Bronchial epithelial cell (primary cell): ENCODE results near the gene CLSTN2. TPM values are rescaled to one million over a fixed set of nuclear protein-coding genes. Genes with fewer than 3 reads are reported as not detected.

Experiments
- DNase-seq: peaks from one replicate; pipeline ENCODE4 v3.0.0-alpha.2; 2010; ENCODE audit warnings: low read depth
- FAIRE-seq: peaks from 2 replicates; lab custom pipeline; 2011; peaks lifted over from hg19 to GRCh38; lab: Jason Lieb, UNC
- H3K27me3 ChIP-seq: 2 replicates; pipeline ENCODE4 v1.5.1; 2011; ENCODE audit warnings: low read length; ENCODE audit not compliant: control insufficient read depth, insufficient read depth
- H3K36me3 ChIP-seq: 2 replicates; pipeline ENCODE4 v1.5.1; 2011; ENCODE audit warnings: low read length; ENCODE audit not compliant: control insufficient read depth, insufficient read depth
- H3K4me3 ChIP-seq: 2 replicates; pipeline ENCODE4 v1.5.1; 2011; ENCODE audit warnings: mild to moderate bottlenecking, low read depth, low read length, control low read depth
- total RNA-seq: library from RNA; depleted of rRNA; stranded (reverse); fragments of >200 nt; gene quantifications from 2 replicates; pipeline ENCODE4 v1.2.1, GENCODE V29; 2014
- TF ChIP-seq, protein P1 (sequence below): IDR thresholded peaks from 2 replicates; pipeline ENCODE4 v1.5.1; 2011; ENCODE audit warnings: mild to moderate bottlenecking, moderate library complexity, low read length, control low read depth, inconsistent platforms; ENCODE audit not compliant: insufficient read depth, severe bottlenecking

The CLSTN2 gene
- total RNA-seq, 1 donor from 2014 or later, result 0.26 TPM

DNA sequence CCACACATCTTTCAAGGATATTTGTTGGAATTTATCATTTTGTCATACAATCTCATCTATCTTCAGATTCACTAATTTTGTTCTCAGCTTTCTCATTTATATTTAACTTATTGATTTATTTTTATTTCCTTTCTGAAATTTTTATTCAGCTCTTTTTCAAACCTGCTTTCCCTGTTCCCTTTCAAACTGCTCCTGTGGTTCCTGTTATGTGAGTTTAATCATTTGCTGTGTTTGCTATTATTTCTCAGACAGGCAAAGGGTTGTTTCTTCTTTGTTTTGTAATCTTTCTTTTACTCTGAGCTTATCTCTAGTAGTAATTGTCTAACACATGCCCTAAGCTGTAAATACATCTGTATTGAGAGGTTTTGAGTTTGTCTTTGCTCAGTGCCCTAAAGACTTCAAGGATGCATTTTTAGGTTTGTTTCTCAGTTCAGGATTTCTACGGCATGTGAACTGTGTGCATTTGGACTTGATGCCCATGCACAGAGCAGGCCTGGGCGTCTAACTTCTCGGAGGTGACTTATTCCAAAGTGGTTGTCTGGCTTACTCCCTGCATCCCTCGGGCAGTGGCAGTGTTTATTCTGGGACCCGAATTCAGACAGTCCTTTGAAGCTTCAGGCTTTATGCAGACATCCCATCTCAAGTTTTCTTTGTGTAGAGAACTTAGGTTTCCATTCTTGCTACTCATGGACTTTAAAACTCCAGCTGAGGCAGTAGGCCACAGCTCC lies 587.8 kb downstream of the CLSTN2 start:
- Histone ChIP-seq H3K4me3 (no peak overlapping the region), H3K36me3 (no peaks in the 10 kb centered on the region), H3K27me3 (no peaks in the 10 kb centered on the region)
- TF ChIP-seq, protein P1, sequence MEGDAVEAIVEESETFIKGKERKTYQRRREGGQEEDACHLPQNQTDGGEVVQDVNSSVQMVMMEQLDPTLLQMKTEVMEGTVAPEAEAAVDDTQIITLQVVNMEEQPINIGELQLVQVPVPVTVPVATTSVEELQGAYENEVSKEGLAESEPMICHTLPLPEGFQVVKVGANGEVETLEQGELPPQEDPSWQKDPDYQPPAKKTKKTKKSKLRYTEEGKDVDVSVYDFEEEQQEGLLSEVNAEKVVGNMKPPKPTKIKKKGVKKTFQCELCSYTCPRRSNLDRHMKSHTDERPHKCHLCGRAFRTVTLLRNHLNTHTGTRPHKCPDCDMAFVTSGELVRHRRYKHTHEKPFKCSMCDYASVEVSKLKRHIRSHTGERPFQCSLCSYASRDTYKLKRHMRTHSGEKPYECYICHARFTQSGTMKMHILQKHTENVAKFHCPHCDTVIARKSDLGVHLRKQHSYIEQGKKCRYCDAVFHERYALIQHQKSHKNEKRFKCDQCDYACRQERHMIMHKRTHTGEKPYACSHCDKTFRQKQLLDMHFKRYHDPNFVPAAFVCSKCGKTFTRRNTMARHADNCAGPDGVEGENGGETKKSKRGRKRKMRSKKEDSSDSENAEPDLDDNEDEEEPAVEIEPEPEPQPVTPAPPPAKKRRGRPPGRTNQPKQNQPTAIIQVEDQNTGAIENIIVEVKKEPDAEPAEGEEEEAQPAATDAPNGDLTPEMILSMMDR, result no peak
- no peak for DNase-seq
- no peak for FAIRE-seq

DNA sequence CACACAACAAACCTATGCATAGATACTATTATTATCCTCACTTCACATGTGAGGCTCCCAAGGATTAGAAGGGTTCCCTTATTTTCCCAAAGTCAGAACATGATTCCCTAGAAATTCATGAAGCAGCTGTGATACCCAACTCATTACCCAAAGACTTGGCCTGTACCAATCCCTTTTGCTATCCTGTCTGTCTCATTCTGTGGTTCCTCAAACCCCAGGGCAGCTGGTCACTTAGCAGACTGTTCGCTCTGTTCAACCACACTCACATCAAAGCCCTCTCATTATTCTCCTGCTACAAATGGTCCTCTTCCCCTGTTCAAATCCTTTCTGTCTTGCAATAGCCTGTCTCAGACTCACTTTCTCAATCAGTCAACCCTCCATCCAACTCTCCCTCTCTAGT lies 588.6 kb downstream of the CLSTN2 start:
- Histone ChIP-seq H3K4me3 (no peak overlapping the region), H3K36me3 (no peaks in the 10 kb centered on the region), H3K27me3 (no peaks in the 10 kb centered on the region)
- FAIRE-seq (no peak), DNase-seq (no peak)
- TF ChIP-seq, protein P1, result no peak

DNA sequence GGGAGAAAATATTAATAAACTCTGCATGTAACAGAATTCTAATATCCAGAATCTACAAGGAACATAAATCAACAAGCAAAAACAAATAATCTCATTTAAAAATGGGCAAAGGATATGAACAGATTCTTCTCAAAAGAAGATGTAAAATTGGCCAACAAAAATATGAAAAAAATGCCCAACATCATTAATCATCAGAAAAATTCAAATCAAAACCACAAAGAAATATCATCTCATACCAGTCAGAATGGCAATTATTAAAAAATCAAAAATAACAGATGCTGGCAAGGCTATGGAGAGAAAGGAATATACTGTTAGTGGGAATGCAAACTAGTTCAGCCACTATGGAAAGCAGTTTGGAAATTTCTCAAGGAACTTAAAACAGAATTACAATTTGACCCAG lies 592.2 kb downstream of the CLSTN2 start:
- H3K4me3 ChIP-seq, result no peak overlapping the region
- no peaks in the 10 kb centered on the region for H3K36me3 ChIP-seq
- DNase-seq (no peak), FAIRE-seq (no peak)
- TF ChIP-seq, protein P1, result no peak
- H3K27me3 ChIP-seq, result no peaks in the 10 kb centered on the region

DNA sequence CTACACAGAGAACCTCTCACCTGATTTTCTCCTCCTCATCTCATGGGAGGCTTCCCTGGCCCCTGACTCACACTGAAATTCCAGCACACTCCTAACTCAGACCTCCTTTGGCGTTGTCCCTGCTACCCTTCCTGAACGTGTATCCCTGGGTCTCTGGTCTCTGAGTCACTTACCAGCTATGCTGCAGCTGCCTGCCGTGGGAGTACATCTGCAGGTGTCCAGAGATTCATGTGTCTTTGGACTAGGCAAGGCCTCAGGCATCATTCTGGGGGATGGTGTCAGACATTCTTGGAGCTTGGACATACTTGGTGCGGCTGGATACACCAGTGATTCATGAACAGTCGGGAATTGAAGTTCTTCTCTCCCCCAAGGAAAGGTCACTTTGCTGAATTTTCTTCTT lies 594.1 kb downstream of the CLSTN2 start:
- Histone ChIP-seq H3K27me3 (no peaks in the 10 kb centered on the region), H3K36me3 (no peaks in the 10 kb centered on the region), H3K4me3 (no peak overlapping the region)
- FAIRE-seq (peak; percentile 97), DNase-seq (peak; percentile 96)
- TF ChIP-seq, protein P1, result no peak

DNA sequence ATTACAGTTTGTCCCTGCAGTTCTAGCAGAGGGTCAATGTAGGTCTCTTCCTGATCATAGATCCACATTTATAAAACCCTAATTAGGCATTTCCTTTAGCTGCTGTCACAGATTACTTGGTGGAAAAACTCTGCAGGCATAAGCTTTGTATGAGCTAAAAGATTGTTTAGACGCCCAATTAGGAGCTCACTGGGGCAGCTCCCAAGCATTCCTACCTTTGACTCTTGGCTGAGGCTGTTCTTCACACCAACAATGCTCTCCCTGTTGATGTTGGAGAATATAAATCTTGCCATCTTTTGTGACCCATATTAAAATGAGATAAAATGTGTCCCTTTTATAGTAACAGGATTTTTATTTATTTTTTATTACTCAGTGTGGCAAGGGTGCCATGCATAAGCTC lies 594.6 kb downstream of the CLSTN2 start:
- no peaks in the 10 kb centered on the region for H3K27me3 ChIP-seq
- FAIRE-seq, result no peak
- no peak overlapping the region for H3K4me3 ChIP-seq
- no peaks in the 10 kb centered on the region for H3K36me3 ChIP-seq
- TF ChIP-seq, protein P1, result no peak
- no peak for DNase-seq

DNA sequence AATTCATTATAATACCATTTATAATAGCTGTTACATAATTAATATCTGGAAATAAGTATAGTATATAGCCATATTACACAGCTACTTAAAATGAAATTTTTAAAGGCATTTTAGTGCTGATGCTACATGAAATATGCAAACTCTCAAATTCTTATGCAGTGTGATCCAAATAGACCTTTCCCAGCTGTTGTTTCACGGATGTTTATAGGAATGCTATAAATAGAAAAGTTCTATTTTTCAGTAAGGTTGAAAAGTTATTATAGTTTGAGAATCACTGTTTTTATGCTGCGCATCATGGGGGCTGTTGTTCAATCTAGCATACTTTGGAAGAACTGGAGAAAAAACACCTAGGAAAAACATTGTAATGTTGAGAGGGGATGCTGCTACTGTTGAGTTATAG lies 595.1 kb downstream of the CLSTN2 start:
- FAIRE-seq (no peak), DNase-seq (no peak)
- Histone ChIP-seq H3K27me3 (no peaks in the 10 kb centered on the region), H3K36me3 (no peaks in the 10 kb centered on the region), H3K4me3 (no peak overlapping the region)
- TF ChIP-seq, protein P1, result no peak
